ENCODE data around the gene GAS7.

DNA sequence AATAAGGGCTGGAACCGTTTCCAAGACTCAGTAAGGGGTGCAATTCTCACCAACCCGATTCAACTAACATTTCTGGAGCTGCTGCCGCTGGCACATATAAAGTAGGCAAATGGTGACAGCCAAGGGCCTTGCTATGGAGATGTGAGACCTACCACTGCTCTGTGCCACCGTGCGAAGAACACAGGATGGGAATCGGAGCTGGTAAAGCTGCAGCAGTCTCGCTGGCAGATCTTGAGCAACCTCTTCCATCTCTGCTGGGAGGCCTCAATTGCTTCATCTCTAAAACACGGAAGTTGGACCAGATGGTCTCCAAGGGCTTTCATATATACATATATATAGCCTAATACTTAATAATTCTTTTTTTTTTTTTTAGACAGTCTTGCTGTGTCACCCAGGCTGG, 164.4 kb downstream of the GAS7 start:
- TF ChIP-seq POLR2AphosphoS5 (IDR thresholded peaks at IDR 0.05; ENCODE audit: low read depth, low read length) (no peak), ZNF274 (IDR thresholded peaks at IDR 0.05; ENCODE audit: low read depth, low read length) (no peak), POLR2A (IDR thresholded peaks at IDR 0.05; ENCODE audit: borderline replicate concordance, extremely low read depth, insufficient read depth, insufficient read length) (no peak)
- TF ChIP-seq, protein P1, sequence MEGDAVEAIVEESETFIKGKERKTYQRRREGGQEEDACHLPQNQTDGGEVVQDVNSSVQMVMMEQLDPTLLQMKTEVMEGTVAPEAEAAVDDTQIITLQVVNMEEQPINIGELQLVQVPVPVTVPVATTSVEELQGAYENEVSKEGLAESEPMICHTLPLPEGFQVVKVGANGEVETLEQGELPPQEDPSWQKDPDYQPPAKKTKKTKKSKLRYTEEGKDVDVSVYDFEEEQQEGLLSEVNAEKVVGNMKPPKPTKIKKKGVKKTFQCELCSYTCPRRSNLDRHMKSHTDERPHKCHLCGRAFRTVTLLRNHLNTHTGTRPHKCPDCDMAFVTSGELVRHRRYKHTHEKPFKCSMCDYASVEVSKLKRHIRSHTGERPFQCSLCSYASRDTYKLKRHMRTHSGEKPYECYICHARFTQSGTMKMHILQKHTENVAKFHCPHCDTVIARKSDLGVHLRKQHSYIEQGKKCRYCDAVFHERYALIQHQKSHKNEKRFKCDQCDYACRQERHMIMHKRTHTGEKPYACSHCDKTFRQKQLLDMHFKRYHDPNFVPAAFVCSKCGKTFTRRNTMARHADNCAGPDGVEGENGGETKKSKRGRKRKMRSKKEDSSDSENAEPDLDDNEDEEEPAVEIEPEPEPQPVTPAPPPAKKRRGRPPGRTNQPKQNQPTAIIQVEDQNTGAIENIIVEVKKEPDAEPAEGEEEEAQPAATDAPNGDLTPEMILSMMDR (IDR thresholded peaks at IDR 0.05 in 2 of 3, conservative IDR thresholded peaks at IDR 0.05 in 1 of 3; ENCODE audit: borderline replicate concordance in 1 of 3, insufficient read depth in 1 of 3, low read depth in 2 of 3, low read length in 2 of 3), result no peak
- TF ChIP-seq, protein P2, sequence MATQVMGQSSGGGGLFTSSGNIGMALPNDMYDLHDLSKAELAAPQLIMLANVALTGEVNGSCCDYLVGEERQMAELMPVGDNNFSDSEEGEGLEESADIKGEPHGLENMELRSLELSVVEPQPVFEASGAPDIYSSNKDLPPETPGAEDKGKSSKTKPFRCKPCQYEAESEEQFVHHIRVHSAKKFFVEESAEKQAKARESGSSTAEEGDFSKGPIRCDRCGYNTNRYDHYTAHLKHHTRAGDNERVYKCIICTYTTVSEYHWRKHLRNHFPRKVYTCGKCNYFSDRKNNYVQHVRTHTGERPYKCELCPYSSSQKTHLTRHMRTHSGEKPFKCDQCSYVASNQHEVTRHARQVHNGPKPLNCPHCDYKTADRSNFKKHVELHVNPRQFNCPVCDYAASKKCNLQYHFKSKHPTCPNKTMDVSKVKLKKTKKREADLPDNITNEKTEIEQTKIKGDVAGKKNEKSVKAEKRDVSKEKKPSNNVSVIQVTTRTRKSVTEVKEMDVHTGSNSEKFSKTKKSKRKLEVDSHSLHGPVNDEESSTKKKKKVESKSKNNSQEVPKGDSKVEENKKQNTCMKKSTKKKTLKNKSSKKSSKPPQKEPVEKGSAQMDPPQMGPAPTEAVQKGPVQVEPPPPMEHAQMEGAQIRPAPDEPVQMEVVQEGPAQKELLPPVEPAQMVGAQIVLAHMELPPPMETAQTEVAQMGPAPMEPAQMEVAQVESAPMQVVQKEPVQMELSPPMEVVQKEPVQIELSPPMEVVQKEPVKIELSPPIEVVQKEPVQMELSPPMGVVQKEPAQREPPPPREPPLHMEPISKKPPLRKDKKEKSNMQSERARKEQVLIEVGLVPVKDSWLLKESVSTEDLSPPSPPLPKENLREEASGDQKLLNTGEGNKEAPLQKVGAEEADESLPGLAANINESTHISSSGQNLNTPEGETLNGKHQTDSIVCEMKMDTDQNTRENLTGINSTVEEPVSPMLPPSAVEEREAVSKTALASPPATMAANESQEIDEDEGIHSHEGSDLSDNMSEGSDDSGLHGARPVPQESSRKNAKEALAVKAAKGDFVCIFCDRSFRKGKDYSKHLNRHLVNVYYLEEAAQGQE (IDR thresholded peaks at IDR 0.05; ENCODE audit: low read depth), result no peak

Measured in HCT116 (cell line).